ENCODE results near the gene USP12. TPM values are rescaled to one million over a fixed set of nuclear protein-coding genes. Genes with fewer than 3 reads are reported as not detected.
A peak's percentile ranks its signal among the peaks of the same experiment; 100 is the strongest.

USP12 gene
- total RNA-seq, 3 donors from 2014 or later (not counting 1 experiment from before 2014, with no cell fraction given) = 44.3 to 55.3 (median 50.9) TPM

- TF ChIP-seq, protein P1, sequence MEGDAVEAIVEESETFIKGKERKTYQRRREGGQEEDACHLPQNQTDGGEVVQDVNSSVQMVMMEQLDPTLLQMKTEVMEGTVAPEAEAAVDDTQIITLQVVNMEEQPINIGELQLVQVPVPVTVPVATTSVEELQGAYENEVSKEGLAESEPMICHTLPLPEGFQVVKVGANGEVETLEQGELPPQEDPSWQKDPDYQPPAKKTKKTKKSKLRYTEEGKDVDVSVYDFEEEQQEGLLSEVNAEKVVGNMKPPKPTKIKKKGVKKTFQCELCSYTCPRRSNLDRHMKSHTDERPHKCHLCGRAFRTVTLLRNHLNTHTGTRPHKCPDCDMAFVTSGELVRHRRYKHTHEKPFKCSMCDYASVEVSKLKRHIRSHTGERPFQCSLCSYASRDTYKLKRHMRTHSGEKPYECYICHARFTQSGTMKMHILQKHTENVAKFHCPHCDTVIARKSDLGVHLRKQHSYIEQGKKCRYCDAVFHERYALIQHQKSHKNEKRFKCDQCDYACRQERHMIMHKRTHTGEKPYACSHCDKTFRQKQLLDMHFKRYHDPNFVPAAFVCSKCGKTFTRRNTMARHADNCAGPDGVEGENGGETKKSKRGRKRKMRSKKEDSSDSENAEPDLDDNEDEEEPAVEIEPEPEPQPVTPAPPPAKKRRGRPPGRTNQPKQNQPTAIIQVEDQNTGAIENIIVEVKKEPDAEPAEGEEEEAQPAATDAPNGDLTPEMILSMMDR (IDR thresholded peaks at IDR 0.05) = no peak
- Histone ChIP-seq H3K27ac (ENCODE audit: low read length) (no peak overlapping the region), H3K9me3 (ENCODE audit: control insufficient read depth, insufficient read depth, low read length) (no peaks in the 10 kb centered on the region), H3K4me3 (ENCODE audit: low read length) (no peak overlapping the region), H3K4me1 (ENCODE audit: control insufficient read depth, insufficient read depth, low read length) (peaks cover 7% of the 10 kb centered on the region), H3K36me3 (ENCODE audit: control insufficient read depth, insufficient read depth, low read length) (no peaks in the 10 kb centered on the region), H3K27me3 (ENCODE audit: control insufficient read depth, insufficient read depth, low read length) (no peaks in the 10 kb centered on the region)
- Mint-ChIP-seq H3K4me3 (no peak overlapping the region), H3K9me3 (no peaks in the 10 kb centered on the region), H3K36me3 (no peaks in the 10 kb centered on the region), H3K27me3 (ENCODE audit: low read depth in 2 of 2) (peaks cover 24 to 25% of the 10 kb centered on the region in 2 donors), H3K4me1 (peaks cover 9 to 10% of the 10 kb centered on the region in 2 donors), H3K27ac (no peak overlapping the region)
- intact Hi-C loops (cut with micrococcal nuclease) = no loop called here
- DNase-seq (no peak), ATAC-seq (no peak)
- 92% methylated on average over 11 of the region's 11 CpGs for WGBS (ENCODE audit: insufficient coverage)
Observed at GRCh38 chr13:27035892-27036235, 135.7 kb downstream of the USP12 start.

- Histone ChIP-seq H3K4me3 (ENCODE audit: low read length) (no peak overlapping the region), H3K36me3 (ENCODE audit: control insufficient read depth, insufficient read depth, low read length) (no peaks in the 10 kb centered on the region), H3K4me1 (ENCODE audit: control insufficient read depth, insufficient read depth, low read length) (peaks cover 7% of the 10 kb centered on the region), H3K9me3 (ENCODE audit: control insufficient read depth, insufficient read depth, low read length) (no peaks in the 10 kb centered on the region), H3K27ac (ENCODE audit: low read length) (no peak overlapping the region), H3K27me3 (ENCODE audit: control insufficient read depth, insufficient read depth, low read length) (no peaks in the 10 kb centered on the region)
- Mint-ChIP-seq H3K9me3 (no peaks in the 10 kb centered on the region), H3K4me3 (peak overlapping the region; percentile 25), H3K4me1 (peaks cover 9 to 10% of the 10 kb centered on the region in 2 donors), H3K27me3 (ENCODE audit: low read depth in 2 of 2) (peaks cover 25 to 31% of the 10 kb centered on the region in 2 donors), H3K27ac (peak overlapping the region in 1 of 2 donors; percentile 29), H3K36me3 (no peaks in the 10 kb centered on the region)
- ATAC-seq = peak in 1 of 3 donors; percentile 33
- no peak for DNase-seq
- intact Hi-C loops (cut with micrococcal nuclease) = no loop called here
- TF ChIP-seq, protein P1 (IDR thresholded peaks at IDR 0.05) = no peak
- 36% methylated on average over 18 of the region's 18 CpGs for WGBS (ENCODE audit: insufficient coverage)
Observed at GRCh38 chr13:27034678-27035111, 136.9 kb downstream of the USP12 start.

- WGBS (ENCODE audit: insufficient coverage) = 83% methylated on average over 7 of the region's 8 CpGs
- H3K27ac Mint-ChIP-seq = no peak overlapping the region
- Histone ChIP-seq H3K9me3 (ENCODE audit: control insufficient read depth, insufficient read depth, low read length) (no peaks in the 10 kb centered on the region), H3K36me3 (ENCODE audit: control insufficient read depth, insufficient read depth, low read length) (no peaks in the 10 kb centered on the region), H3K27ac (ENCODE audit: low read length) (no peak overlapping the region), H3K4me1 (ENCODE audit: control insufficient read depth, insufficient read depth, low read length) (peaks cover 15% of the 10 kb centered on the region), H3K27me3 (ENCODE audit: control insufficient read depth, insufficient read depth, low read length) (no peaks in the 10 kb centered on the region), H3K4me3 (ENCODE audit: low read length) (no peak overlapping the region)
- H3K27me3 Mint-ChIP-seq (ENCODE audit: low read depth in 2 of 2) = peaks cover 17 to 24% of the 10 kb centered on the region in 2 donors
- DNase-seq = no peak
- no peak for ATAC-seq
- no peaks in the 10 kb centered on the region for H3K36me3 Mint-ChIP-seq
- TF ChIP-seq, protein P1 (IDR thresholded peaks at IDR 0.05) = no peak
- H3K4me1 Mint-ChIP-seq = peaks cover 13% of the 10 kb centered on the region in 2 donors
- intact Hi-C loops (cut with micrococcal nuclease) = no loop called here
- H3K9me3 Mint-ChIP-seq = no peaks in the 10 kb centered on the region
- no peak overlapping the region for H3K4me3 Mint-ChIP-seq
Observed at GRCh38 chr13:27028683-27029480, 142.7 kb downstream of the USP12 start.

Measured in natural killer cell (primary cell).